HG02763 (cell line): ENCODE results near the gene FGF14.

Experiments used
- ATAC-seq: cut with Tn5 transposase; IDR thresholded peaks from one replicate; pipeline ENCODE4 v1.9.1; 2021; ENCODE audit warnings: mild to moderate bottlenecking, moderate library complexity; ENCODE audit not compliant: unreplicated experiment

FGF14 gene

DNA sequence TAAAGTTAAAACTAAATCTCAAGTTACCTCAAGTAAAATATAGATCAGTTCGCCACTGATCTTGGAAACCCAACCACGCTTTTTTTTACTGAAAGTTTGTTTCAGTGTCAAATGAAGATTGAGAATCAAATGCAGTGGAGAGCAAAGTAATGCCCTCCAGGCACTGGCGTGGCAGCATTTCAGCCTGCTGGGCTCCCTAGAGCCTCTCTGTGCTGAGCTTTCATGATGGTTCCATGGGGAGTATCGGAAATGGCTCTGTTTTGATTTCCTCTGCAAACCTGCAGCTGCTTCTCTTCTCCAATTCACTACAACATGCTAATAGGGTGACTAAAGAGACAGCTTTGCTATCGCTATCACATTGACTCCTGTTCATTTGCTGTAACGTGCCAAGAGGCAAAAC lies 141.6 kb downstream of the FGF14 start:
- ATAC-seq = no peak

DNA sequence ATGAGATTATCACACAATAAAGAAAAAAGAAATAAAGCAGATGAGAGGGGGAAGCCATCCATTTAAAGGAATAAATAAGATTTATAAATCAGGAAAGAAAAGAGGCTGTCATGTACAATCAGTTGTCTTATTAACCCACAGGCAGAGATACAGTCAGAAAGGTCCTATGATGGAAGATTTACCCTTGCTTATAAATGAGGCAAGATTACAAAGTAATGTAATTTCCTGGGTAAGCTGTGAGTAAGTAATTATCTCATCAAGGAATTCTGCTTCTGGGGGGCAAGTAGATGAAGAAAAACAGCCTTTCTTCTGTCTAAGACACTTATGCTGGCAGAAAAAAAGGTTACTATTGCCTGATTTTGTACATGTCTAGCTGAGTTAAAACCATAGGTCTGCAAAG lies 146.4 kb downstream of the FGF14 start:
- ATAC-seq = no peak

- ATAC-seq = no peak
Observed at GRCh38 chr13:102251817-102252216, 150.0 kb downstream of the FGF14 start.

GRCh38 chr13:102250448-102250847 lies 151.4 kb downstream of the FGF14 start:
- no peak for ATAC-seq

- no peak for ATAC-seq
Observed at GRCh38 chr13:102244607-102245227, 157.1 kb downstream of the FGF14 start.

- no peak for ATAC-seq
Observed at GRCh38 chr13:102240110-102240509, 161.7 kb downstream of the FGF14 start.

DNA sequence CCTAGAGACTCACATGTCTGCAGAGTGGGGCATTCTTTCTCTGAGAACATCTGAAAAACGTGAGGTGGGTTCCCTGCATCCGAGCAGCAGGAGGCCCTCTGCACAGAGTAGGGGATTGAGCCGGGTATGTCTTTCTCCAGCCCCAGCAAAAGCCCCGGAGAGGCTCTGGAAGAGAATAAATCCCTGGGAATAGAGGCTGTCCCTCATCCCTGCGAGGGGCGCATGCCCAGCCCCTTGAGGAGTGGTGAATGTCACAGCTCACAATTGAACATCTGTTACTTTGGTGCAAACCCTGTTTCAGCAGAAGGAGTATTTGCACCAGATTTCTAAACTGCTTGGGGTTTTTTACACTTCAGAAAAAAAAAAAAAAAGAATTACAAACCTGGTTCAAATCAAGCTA lies 164.6 kb downstream of the FGF14 start:
- ATAC-seq = no peak

DNA sequence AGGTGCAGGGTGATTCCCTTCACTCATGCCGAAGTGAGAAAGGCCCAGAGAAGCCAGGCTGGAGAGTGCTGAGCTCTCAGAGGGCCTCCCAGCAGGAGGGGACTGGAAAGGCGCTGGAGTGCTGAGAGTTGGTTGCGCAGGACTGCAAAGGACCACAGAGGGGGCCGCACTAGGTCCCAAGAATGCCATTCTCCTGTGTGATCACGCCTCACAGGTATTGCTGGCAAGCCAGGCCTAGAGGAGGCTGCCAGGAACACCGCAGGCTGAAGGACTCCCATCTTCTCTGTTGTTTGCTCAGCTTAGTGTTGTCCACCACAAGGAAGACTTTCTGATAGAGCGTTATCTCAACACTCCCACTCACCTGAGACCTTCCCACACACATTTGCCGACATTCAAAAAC lies 165.0 kb downstream of the FGF14 start:
- ATAC-seq = no peak

- no peak for ATAC-seq
Observed at GRCh38 chr13:102236341-102236740, 165.5 kb downstream of the FGF14 start.

DNA sequence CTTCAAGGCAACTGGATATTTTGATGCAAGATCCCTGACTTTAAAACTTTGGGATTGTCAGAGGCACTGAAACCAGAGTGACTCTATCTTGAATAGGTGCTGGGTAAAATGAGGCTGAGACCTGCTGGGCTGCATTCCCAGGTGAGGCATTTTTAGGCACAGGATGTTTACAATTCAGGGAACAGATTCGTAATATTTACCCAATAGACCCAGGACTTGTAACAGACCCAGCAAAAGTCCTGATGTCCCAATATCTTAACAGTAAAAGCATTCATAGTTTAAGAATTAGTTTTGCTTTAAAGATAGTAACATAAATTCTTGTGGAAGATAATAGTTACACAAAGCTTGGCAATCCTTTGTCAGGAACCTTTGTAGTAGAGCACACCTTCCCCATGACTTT lies 166.2 kb downstream of the FGF14 start:
- no peak for ATAC-seq

- no peak for ATAC-seq
Observed at GRCh38 chr13:102234618-102235017, 167.2 kb downstream of the FGF14 start.

- no peak for ATAC-seq
Observed at GRCh38 chr13:102233566-102234208, 168.2 kb downstream of the FGF14 start.

GRCh38 chr13:102231479-102231878 lies 170.4 kb downstream of the FGF14 start:
- ATAC-seq = no peak

DNA sequence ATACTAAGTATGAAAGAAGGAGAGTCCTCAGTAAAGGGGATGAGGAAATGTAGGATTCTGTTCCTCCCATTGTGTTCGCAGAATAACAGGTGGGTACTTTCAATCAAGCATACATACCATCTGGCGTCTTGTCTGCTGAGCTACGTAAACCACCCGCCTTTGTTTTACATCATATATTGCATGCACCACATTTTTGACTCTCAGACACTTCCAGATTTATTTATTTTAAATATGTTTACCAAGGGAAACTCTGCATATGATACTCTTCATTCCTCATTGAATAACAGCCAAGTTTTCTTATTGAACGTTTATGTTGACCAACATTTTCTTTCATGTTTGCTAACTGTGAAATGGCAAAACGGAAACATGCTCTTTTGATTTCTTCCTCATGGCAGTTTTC lies 174.1 kb downstream of the FGF14 start:
- no peak for ATAC-seq

DNA sequence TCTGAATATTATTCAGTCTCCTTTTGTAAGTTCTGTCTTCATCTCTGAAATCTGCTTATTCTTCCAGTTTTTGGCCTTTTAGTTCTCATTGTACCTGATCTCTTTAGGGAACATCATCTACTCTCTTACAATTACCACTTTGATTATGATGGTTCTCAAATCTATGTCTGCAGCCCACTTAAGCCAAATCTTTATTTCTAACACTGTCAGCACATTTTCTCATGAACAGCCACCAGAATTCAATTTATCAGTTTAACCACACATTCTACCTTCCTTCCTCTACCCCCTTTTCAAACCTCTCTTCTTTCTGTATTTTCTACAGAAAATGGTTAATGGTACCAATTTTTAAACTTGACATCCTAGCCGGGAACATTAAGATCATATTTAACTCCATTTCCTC lies 175.3 kb downstream of the FGF14 start:
- no peak for ATAC-seq

- no peak for ATAC-seq
Observed at GRCh38 chr13:102225892-102226291, 176.0 kb downstream of the FGF14 start.

DNA sequence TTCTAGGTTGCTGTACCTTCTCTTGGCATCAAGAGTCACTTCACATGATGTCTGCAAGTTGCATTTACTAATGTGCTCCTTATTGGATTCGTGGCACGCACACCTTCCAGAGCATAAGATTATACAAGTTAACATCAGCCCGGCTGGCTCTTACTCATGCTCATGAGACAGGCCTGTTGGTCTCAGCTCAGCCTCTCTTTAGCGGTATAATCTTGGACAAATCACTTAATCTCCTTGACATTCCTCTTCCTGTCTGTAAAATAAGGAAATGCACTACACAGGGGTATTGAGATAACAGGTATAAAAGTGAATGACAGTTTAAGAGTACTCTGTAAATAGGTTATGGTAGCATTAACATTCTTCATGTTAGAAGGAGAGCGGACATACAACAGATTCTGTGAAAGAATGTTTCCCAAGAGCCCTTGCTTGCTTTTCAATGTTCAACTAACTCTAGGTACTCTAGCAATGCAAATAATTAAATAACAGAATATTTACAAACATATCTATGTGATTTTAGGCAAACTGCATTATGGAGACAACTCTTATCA lies 181.1 kb downstream of the FGF14 start:
- ATAC-seq = no peak

GRCh38 chr13:102214956-102215355 lies 186.9 kb downstream of the FGF14 start:
- no peak for ATAC-seq

DNA sequence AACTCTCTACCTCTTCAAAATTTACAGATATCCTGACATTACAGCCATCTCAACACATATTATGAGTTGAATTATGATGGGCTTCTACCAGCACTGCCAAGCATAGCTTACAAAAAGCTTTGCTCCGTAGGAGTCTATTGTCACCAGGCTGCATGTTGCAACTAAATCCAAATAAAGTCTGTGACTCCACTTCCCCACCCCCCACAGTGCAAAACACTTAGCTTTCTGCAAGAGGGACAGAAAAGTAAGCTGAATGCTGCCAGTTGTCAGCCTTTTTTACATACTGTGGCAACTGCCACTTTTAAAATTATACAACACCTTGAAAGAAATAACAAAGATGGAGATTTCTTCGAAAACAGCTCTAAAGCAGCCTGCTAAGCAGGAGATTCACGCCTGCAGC lies 189.1 kb downstream of the FGF14 start:
- ATAC-seq = no peak

- ATAC-seq = no peak
Observed at GRCh38 chr13:102208347-102208746, 193.5 kb downstream of the FGF14 start.

- ATAC-seq = no peak
Observed at GRCh38 chr13:102207680-102208342, 194.0 kb downstream of the FGF14 start.

DNA sequence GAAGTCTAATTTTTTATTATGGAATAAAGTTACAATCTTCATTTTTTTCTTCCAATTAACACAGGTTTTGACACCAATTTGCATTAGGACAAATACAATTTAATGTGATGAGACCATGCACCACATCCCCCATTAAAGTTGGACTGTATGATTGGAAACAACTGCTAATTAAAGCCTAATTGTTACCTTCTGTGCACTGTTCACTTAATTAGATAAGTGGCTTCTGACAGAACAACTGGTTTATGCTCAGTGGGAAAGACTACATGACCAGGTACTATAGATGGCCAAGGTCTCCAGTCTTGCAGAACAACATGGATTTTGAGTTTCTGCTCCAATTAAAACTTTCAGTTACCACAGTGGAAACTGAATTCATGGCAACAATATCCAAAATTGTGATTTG lies 198.1 kb downstream of the FGF14 start:
- no peak for ATAC-seq
